Mononuclear cell (primary cell): Measurements from ENCODE around the gene EYS. TPM values are rescaled to one million over a fixed set of nuclear protein-coding genes. Genes with fewer than 3 reads are reported as not detected.

Experiments
- H3K27me3 ChIP-seq: 2 replicates; pipeline ENCODE4 v1.6.0; 2011; ENCODE audit warnings: low read length, control low read depth; ENCODE audit not compliant: insufficient read depth
- H3K4me1 ChIP-seq: 2 replicates; pipeline ENCODE4 v1.5.1; 2011; ENCODE audit warnings: mild to moderate bottlenecking, low read length, control low read depth; ENCODE audit not compliant: insufficient read depth
- H3K4me3 ChIP-seq: 2 replicates; pipeline ENCODE4 v1.5.1; 2011; ENCODE audit warnings: mild to moderate bottlenecking, low read length, moderate library complexity
- H3K9me3 ChIP-seq: 2 replicates; pipeline ENCODE4 v1.5.1; 2011; ENCODE audit warnings: low read depth, mild to moderate bottlenecking, control low read depth, low read length
- total RNA-seq: library from RNA; depleted of rRNA; stranded (reverse); fragments of >200 nt; gene quantifications from one replicate; pipeline ENCODE4 v1.2.3, GENCODE V29; 2012

The EYS gene
- total RNA-seq, 1 donor, result under 0.01 TPM

DNA sequence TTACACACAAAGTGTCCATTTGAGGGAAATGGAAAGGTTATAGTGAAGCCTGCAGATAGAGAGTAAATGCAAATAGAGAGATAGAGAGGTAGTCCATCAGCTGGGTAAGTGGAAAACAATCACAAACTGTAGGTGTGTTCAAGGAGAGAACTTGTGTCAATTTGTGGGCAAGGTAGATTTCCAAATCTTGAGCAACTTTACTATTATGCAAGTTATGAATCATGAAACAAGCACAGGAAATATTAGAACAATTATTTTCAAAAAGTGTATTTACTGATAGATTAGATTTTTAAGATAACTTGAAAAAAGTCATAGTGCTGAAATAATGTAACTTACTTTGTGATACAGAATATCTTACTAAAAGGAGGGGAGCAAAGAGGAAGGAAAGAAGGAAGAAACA, 792.9 kb downstream of the EYS start:
- Histone ChIP-seq H3K4me3 (no peak overlapping the region), H3K9me3 (no peaks in the 10 kb centered on the region), H3K27me3 (no peaks in the 10 kb centered on the region), H3K4me1 (no peaks in the 10 kb centered on the region)

DNA sequence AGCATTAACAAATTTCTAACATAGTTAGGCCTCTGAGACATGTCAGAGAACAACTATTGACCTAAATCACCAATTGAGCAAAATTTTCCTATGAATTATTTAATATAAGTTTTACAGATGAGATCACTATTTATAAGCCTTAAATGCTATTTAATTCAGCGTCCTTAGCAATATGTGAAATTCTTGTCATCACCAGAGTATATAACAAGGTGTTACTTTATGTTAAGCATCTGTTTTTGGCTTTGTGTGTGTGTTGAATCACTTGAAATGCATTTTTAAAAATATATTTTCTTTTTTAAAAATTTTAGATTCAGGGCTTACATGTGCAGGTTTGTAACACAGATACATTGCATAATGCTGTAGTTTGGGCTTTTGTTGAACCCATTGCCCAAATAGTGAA, 794.1 kb downstream of the EYS start:
- no peak overlapping the region for H3K4me3 ChIP-seq
- H3K4me1 ChIP-seq, result no peaks in the 10 kb centered on the region
- H3K9me3 ChIP-seq, result no peaks in the 10 kb centered on the region

GRCh38 chr6:64908104-64908503, 798.9 kb downstream of the EYS start:
- Histone ChIP-seq H3K4me1 (no peaks in the 10 kb centered on the region), H3K27me3 (no peaks in the 10 kb centered on the region), H3K4me3 (no peak overlapping the region), H3K9me3 (no peaks in the 10 kb centered on the region)

More for the DNA sequence above, 794.1 kb downstream of the EYS start:
- H3K27me3 ChIP-seq, result no peaks in the 10 kb centered on the region

DNA sequence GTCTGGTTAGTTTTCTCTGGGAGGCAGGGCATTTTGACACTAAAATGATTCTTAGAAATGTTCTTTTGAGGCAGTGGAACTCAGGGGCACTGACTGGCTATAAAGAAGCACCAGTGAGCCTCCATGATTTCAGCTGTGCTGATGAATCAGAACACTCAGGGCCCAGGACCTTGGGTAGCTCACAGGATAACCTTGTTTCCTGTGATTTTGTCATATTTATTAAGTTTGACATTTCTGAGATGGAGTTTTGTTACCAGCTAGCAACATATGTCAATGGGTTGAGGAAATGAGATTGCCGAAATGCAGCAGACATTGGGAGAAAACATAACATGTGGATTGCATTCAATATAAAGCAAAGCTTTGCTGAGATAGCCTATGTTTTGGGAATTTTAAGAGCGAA, 802.4 kb downstream of the EYS start:
- H3K9me3 ChIP-seq, result no peaks in the 10 kb centered on the region
- no peaks in the 10 kb centered on the region for H3K27me3 ChIP-seq

DNA sequence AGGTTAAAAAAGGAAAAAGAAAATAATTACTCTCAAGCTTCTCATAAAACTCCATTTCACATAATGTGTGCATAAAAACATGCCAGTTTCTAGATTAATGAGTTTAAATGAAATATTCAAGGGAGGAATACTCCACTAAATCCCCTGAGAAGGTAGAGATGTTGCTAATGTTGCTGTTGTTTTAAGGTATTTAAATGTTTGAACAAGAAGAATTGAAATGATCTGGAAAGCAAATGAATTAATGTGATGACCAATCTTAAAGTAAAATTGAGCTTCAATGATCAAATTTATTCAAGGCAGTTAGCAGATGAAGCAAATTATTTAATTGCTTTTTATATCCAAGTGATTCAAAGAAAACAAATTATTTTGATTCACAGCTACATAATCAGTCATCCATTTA, 804.4 kb downstream of the EYS start:
- no peaks in the 10 kb centered on the region for H3K9me3 ChIP-seq
- no peaks in the 10 kb centered on the region for H3K27me3 ChIP-seq
- no peaks in the 10 kb centered on the region for H3K4me1 ChIP-seq
- H3K4me3 ChIP-seq, result no peak overlapping the region

More for the DNA sequence above, 802.4 kb downstream of the EYS start:
- no peaks in the 10 kb centered on the region for H3K4me1 ChIP-seq
- no peak overlapping the region for H3K4me3 ChIP-seq

- H3K9me3 ChIP-seq, result no peaks in the 10 kb centered on the region
- no peaks in the 10 kb centered on the region for H3K27me3 ChIP-seq
- H3K4me3 ChIP-seq, result no peak overlapping the region
- H3K4me1 ChIP-seq, result no peaks in the 10 kb centered on the region
These were observed 810.1 kb downstream of the EYS start for GRCh38 chr6:64896939-64897338.

- H3K9me3 ChIP-seq, result no peaks in the 10 kb centered on the region
- no peak overlapping the region for H3K4me3 ChIP-seq
- no peaks in the 10 kb centered on the region for H3K27me3 ChIP-seq
- H3K4me1 ChIP-seq, result no peaks in the 10 kb centered on the region
These were observed 811.1 kb downstream of the EYS start for GRCh38 chr6:64895945-64896344.

- H3K4me1 ChIP-seq, result no peaks in the 10 kb centered on the region
- no peak overlapping the region for H3K4me3 ChIP-seq
- no peaks in the 10 kb centered on the region for H3K27me3 ChIP-seq
These were observed 816.4 kb downstream of the EYS start for GRCh38 chr6:64890609-64891008.

DNA sequence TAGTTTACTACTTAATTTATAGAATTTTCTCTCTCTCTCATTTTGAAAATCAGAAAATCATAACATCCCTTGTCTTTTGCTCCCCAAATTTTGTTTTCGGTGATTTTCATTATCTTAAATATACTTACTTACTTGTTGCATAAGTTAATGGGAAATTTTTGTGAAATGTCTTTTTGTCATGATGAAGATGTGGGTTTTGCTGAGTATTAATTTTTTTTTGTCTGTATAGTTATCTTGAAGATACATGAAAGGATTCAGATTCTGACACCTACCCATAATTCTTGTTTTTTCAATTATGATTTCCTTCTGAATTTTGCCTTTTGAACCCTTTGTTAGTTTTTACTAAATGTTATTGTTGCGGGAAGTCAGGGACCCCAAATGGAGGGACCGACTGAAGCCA, 817.9 kb downstream of the EYS start:
- Histone ChIP-seq H3K4me3 (no peak overlapping the region), H3K9me3 (no peaks in the 10 kb centered on the region), H3K27me3 (no peaks in the 10 kb centered on the region), H3K4me1 (no peaks in the 10 kb centered on the region)

More at GRCh38 chr6:64890609-64891008, 816.4 kb downstream of the EYS start:
- H3K9me3 ChIP-seq, result no peaks in the 10 kb centered on the region

GRCh38 chr6:64874776-64875175, 832.2 kb downstream of the EYS start:
- H3K4me3 ChIP-seq, result no peak overlapping the region
- H3K9me3 ChIP-seq, result no peaks in the 10 kb centered on the region
- no peaks in the 10 kb centered on the region for H3K4me1 ChIP-seq
- no peaks in the 10 kb centered on the region for H3K27me3 ChIP-seq

DNA sequence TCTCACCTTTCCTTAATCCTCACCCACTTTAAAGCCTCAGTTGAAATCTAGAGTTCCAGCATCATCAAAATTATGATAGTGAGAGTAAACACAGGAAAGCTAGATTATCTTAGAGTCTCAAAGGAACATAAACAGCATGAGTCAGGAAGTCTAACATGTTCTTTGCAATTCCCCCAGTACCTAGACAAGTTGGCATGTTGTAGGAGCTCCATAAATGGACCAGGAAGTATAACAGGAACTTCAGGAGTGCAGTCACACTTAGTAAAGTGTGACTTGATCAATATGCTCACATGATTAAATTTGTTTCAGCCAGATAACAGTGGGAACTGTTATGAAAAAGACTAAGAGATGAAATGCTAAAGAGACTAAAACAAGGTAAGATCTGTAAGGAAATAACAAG, 834.4 kb downstream of the EYS start:
- Histone ChIP-seq H3K9me3 (no peaks in the 10 kb centered on the region), H3K27me3 (no peaks in the 10 kb centered on the region), H3K4me3 (no peak overlapping the region), H3K4me1 (no peaks in the 10 kb centered on the region)

DNA sequence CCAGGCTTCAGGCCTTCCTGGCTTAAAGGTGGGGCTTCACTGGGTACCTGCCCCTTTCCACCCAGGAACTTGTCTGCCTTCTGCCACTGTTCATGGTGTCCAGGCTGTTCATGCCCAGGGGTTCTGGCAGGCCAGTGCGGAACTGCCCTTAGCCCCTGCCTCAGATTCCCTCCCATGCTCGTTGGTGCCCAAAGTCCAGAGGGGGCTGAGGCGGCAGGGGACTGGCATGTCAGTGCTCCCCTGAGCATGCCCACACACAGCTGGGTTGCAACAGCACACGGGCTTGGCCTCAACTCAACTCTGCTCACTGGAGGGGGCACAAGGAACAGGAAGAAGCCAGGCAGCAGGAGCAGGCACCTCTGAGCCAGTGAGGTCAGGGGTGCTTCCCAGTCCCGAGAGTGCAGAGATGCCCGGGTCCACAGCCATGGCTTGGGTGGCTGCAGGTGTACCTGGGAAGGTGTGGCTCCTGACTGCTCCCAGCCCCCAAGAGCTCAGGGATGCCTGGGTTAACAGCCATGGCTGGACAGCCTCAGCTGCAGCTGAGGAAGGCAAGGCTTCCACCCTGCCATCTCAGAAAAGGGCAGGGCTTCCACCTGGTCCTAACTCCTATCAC, 845.9 kb downstream of the EYS start:
- Histone ChIP-seq H3K4me1 (no peaks in the 10 kb centered on the region), H3K4me3 (no peak overlapping the region), H3K27me3 (no peaks in the 10 kb centered on the region), H3K9me3 (peaks cover 6% of the 10 kb centered on the region)

DNA sequence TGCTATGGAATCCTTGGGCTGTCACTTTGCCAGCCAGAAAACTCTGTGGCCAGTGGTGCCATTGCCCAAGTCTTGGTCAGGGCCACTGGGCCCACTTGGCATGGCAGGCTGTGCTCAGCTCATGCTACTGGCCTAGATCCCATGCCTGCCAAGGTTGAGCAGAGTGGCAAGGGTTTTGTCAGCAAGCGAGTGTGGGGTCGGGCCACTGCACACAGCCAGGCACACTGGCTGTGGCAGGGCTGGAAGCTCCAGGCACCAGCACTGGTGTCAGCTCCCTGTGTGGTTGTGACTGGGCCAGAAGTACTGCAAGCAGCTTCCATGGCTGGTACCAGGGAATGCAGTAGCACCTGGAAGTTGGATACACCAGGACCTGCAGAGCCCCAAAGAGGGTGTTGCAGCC, 846.8 kb downstream of the EYS start:
- Histone ChIP-seq H3K4me1 (no peaks in the 10 kb centered on the region), H3K4me3 (no peak overlapping the region)

GRCh38 chr6:64850121-64850520, 856.9 kb downstream of the EYS start:
- H3K27me3 ChIP-seq, result no peaks in the 10 kb centered on the region
- H3K4me1 ChIP-seq, result no peaks in the 10 kb centered on the region
- no peaks in the 10 kb centered on the region for H3K9me3 ChIP-seq
- no peak overlapping the region for H3K4me3 ChIP-seq

More for the DNA sequence above, 846.8 kb downstream of the EYS start:
- Histone ChIP-seq H3K27me3 (no peaks in the 10 kb centered on the region), H3K9me3 (peaks cover 6% of the 10 kb centered on the region)

DNA sequence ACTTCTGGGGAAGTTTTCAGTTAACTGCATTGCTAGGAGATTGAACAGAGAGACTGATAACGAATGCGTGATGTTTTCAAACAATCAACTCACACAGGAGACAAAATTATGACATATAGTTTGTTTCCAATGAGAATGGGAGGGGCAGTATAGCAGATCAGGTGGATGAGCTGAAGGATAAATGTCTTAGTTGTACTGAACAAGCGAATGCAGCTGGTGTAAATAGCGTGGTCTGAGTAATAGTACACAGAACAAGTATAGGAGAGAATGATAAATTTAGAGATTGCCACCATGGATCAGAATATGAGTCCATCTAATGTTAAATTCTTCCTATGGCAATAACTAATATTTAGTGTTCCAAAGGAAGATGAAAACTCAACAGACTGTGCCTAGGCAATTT, 858.6 kb downstream of the EYS start:
- no peaks in the 10 kb centered on the region for H3K27me3 ChIP-seq
- no peak overlapping the region for H3K4me3 ChIP-seq
- H3K4me1 ChIP-seq, result no peaks in the 10 kb centered on the region
- no peaks in the 10 kb centered on the region for H3K9me3 ChIP-seq

DNA sequence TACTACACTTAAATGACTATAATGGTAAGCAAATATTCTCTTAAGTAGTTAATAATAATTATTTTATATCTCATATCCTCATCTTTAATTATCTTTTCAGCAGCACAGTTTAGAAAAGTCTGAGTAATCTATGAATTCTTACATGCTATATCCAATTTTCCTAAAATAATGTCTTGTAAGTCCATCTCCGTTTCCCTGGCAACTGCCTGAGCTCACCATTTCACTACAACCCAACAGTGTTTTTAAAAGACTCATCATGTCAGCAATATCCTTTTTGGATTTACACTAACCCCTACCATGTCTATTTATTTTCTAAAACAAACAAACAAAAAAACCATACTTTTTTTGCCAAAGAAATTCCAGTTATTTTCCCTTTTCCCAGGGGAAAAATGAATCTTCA, 859.6 kb downstream of the EYS start:
- no peaks in the 10 kb centered on the region for H3K4me1 ChIP-seq
- H3K9me3 ChIP-seq, result no peaks in the 10 kb centered on the region
- H3K27me3 ChIP-seq, result no peaks in the 10 kb centered on the region

More for the DNA sequence above, 859.6 kb downstream of the EYS start:
- H3K4me3 ChIP-seq, result no peak overlapping the region
